ENCODE data around the gene AP3D1.

AP3D1 gene

DNA sequence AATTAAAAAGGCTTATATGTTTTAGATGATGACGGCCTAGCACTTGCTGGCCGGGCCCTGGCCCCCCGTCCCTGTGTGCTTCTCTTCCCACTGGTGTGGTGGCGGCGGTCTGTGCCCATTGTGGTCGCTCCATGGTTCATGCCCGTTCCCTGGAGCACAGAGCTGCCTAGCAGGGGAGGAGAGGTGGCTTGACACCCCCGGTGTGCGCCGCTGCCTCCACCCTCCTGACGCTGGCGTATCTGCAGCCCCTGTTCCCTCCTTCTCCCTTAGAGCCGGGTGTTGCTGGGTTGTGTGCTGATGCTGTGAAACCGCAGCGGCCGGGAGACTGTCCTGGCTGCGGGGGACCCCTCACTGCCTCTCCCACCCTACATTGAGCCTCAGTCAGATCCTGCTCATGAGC, 41.5 kb upstream of the AP3D1 start:
- DNase-seq, result no peak

GRCh38 chr19:2191456-2192310, 40.3 kb upstream of the AP3D1 start:
- H3K9me3 ChIP-seq, result no peaks in the 10 kb centered on the region
- intact Hi-C loops (cut with DNase I; ENCODE audit: low total_unique reads), result loop anchor here (5.0 kb wide), 1 partner anchor 34 kb away; no protein-coding TSS in a partner anchor
- H3K27me3 ChIP-seq, result no peaks in the 10 kb centered on the region
- no peak for DNase-seq
- H3K4me1 ChIP-seq, result peaks cover 6 to 23% (median 16%) of the 10 kb centered on the region in 4 donors
- no peak overlapping the region for H3K4me3 ChIP-seq
- H3K27ac ChIP-seq, result no peak overlapping the region
- TF ChIP-seq, protein P1, sequence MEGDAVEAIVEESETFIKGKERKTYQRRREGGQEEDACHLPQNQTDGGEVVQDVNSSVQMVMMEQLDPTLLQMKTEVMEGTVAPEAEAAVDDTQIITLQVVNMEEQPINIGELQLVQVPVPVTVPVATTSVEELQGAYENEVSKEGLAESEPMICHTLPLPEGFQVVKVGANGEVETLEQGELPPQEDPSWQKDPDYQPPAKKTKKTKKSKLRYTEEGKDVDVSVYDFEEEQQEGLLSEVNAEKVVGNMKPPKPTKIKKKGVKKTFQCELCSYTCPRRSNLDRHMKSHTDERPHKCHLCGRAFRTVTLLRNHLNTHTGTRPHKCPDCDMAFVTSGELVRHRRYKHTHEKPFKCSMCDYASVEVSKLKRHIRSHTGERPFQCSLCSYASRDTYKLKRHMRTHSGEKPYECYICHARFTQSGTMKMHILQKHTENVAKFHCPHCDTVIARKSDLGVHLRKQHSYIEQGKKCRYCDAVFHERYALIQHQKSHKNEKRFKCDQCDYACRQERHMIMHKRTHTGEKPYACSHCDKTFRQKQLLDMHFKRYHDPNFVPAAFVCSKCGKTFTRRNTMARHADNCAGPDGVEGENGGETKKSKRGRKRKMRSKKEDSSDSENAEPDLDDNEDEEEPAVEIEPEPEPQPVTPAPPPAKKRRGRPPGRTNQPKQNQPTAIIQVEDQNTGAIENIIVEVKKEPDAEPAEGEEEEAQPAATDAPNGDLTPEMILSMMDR (IDR thresholded peaks at IDR 0.05), result no peak
- H3K36me3 ChIP-seq, result peaks cover 24 to 81% (median 53%) of the 10 kb centered on the region in 3 donors

More for the DNA sequence above, 41.5 kb upstream of the AP3D1 start:
- intact Hi-C loops (cut with DNase I; ENCODE audit: low total_unique reads), result loop anchor here (5.0 kb wide), 1 partner anchor 36 kb away; no protein-coding TSS in a partner anchor
- Histone ChIP-seq H3K4me1 (peaks cover 0 to 12% (median 5%) of the 10 kb centered on the region in 4 donors), H3K9me3 (no peaks in the 10 kb centered on the region), H3K4me3 (no peak overlapping the region), H3K27ac (no peak overlapping the region), H3K36me3 (peaks cover 24 to 90% (median 60%) of the 10 kb centered on the region in 3 donors), H3K27me3 (no peaks in the 10 kb centered on the region)
- TF ChIP-seq, protein P1 (IDR thresholded peaks at IDR 0.05), result no peak

DNA sequence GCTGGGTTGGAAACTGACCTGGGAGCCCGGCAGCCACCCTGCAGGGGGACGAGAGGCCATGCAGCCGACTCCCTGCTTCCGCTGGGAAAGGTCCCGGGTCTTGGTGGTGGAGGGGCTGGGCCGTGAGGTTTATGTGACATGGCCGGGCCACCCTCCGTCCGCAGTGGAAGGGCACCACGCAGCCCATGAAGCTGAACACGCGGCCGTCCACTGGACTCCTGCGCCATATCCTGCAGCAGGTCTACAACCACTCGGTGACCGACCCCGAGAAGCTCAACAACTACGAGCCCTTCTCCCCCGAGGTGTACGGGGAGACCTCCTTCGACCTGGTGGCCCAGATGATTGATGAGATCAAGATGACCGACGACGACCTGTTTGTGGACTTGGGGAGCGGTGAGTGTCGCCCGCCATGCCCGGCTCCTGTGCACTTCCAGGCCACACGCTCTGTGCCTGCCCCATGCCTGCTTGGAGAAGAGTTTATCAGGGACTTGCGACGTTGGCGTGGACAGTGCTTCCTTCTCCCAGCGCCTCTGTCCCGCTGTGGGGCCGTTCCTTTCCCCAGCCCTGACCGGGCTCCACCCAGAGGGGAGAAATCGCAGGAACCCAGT, 39.6 kb upstream of the AP3D1 start:
- Histone ChIP-seq H3K9me3 (no peaks in the 10 kb centered on the region), H3K27ac (no peak overlapping the region), H3K36me3 (peaks cover 24 to 75% (median 52%) of the 10 kb centered on the region in 3 donors), H3K27me3 (no peaks in the 10 kb centered on the region), H3K4me3 (no peak overlapping the region), H3K4me1 (peaks cover 7 to 30% (median 22%) of the 10 kb centered on the region in 4 donors)
- DNase-seq, result no peak
- intact Hi-C loops (cut with DNase I; ENCODE audit: low total_unique reads), result loop anchor here (5.0 kb wide), 1 partner anchor 34 kb away; no protein-coding TSS in a partner anchor
- TF ChIP-seq, protein P1 (IDR thresholded peaks at IDR 0.05), result no peak

GRCh38 chr19:2189880-2190279, 38.5 kb upstream of the AP3D1 start:
- Histone ChIP-seq H3K27ac (no peak overlapping the region), H3K27me3 (no peaks in the 10 kb centered on the region), H3K4me3 (no peak overlapping the region), H3K36me3 (peaks cover 20 to 64% (median 42%) of the 10 kb centered on the region in 3 donors), H3K9me3 (no peaks in the 10 kb centered on the region), H3K4me1 (peaks cover 7 to 40% (median 31%) of the 10 kb centered on the region in 4 donors)
- TF ChIP-seq, protein P1 (IDR thresholded peaks at IDR 0.05), result no peak
- no peak for DNase-seq
- intact Hi-C loops (cut with DNase I; ENCODE audit: low total_unique reads), result loop anchor here (5.0 kb wide), 1 partner anchor 33 kb away; no protein-coding TSS in a partner anchor

DNA sequence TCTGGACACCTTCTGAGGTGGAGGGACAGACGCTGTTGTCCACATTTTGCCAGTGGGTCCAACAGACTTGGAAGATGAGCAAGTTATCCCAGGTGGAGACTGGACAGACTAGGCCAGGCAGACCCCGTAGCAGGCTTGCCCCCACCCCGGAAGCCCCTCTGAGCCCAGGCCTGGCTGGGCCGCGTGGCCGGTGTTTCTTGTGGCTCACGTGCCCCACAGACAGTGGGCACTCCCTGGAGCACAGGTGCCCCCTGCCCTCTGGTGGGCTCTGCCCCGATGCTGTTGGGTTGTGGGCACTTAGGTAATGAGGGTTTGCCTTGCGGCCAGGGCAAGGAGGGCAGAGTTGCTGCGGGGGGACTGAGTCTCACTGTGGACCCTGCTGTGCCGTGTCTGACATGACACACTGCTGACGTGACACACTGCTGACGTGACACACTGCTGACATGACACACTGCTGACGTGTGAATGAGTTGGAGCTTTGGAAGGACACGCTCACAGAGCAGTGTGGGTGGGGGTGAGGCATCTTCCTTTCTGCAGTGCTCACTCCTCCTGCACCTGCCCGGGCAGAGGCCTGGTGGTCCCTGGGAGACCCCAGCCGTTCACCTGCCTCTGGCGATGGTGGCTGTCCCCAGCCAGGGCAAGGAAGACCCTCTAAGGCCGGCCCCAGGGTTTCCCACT, 37.5 kb upstream of the AP3D1 start:
- Histone ChIP-seq H3K27me3 (no peaks in the 10 kb centered on the region), H3K36me3 (peaks cover 12 to 54% (median 32%) of the 10 kb centered on the region in 3 donors), H3K4me1 (peaks cover 7 to 49% (median 35%) of the 10 kb centered on the region in 4 donors), H3K4me3 (no peak overlapping the region), H3K27ac (no peak overlapping the region), H3K9me3 (no peaks in the 10 kb centered on the region)
- no peak for DNase-seq
- intact Hi-C loops (cut with DNase I; ENCODE audit: low total_unique reads), result no loop called here
- TF ChIP-seq, protein P1 (IDR thresholded peaks at IDR 0.05), result no peak

Data from tibial artery (tissue), 4 donors.